NK-92 (cell line): Measurements from ENCODE around the gene PRDM16.

Source experiments
- DNase-seq: peaks from one replicate; lab custom pipeline; 2025; ENCODE audit not compliant: unreplicated experiment; lab: John Stamatoyannopoulos, UW

Gene PRDM16

GRCh38 chr1:3454811-3455618 lies 386.0 kb downstream of the PRDM16 start:
- no peak for DNase-seq

- no peak for DNase-seq
These were observed 386.9 kb downstream of the PRDM16 start for GRCh38 chr1:3455670-3456448.

GRCh38 chr1:3456449-3456963 lies 387.5 kb downstream of the PRDM16 start:
- no peak for DNase-seq

- DNase-seq, result no peak
These were observed 388.2 kb downstream of the PRDM16 start for GRCh38 chr1:3456964-3457909.

GRCh38 chr1:3457910-3458883 lies 389.2 kb downstream of the PRDM16 start:
- DNase-seq, result no peak

GRCh38 chr1:3459051-3459908 lies 390.3 kb downstream of the PRDM16 start:
- no peak for DNase-seq

- no peak for DNase-seq
These were observed 391.1 kb downstream of the PRDM16 start for GRCh38 chr1:3459940-3460671.

GRCh38 chr1:3460672-3461131 lies 391.7 kb downstream of the PRDM16 start:
- no peak for DNase-seq

- DNase-seq, result no peak
These were observed 392.4 kb downstream of the PRDM16 start for GRCh38 chr1:3461238-3461933.

GRCh38 chr1:3461934-3462275 lies 392.9 kb downstream of the PRDM16 start:
- no peak for DNase-seq

GRCh38 chr1:3462356-3463012 lies 393.5 kb downstream of the PRDM16 start:
- DNase-seq, result no peak

GRCh38 chr1:3463013-3463385 lies 394.0 kb downstream of the PRDM16 start:
- DNase-seq, result no peak

GRCh38 chr1:3463408-3463863 lies 394.4 kb downstream of the PRDM16 start:
- DNase-seq, result no peak

- DNase-seq, result no peak
These were observed 395.1 kb downstream of the PRDM16 start for GRCh38 chr1:3463891-3464648.

GRCh38 chr1:3464649-3465025 lies 395.6 kb downstream of the PRDM16 start:
- no peak for DNase-seq
